Measurements from ENCODE around the gene ATP8B2.

ATP8B2 gene

DNA sequence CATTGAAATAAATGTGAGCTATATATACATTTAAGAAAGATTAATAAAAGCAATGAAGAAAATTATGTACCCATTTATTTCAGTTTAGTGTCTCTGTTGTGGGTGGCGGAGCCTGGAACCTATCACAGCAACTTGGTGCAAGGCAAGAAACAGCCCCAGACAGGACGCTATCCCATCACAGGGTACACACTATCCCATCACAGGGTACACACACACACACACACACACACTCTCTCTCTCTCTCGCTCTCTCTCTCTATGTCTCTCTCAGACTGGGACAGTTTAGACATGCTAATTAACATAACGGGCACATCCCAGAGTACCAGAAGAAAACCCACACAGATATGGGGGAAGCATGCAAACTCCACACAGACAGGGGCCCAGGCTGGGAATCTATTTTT is 73.4 kb downstream of the ATP8B2 start:
- DNase-seq (ENCODE audit: low read depth in 2 of 2): no peak

DNA sequence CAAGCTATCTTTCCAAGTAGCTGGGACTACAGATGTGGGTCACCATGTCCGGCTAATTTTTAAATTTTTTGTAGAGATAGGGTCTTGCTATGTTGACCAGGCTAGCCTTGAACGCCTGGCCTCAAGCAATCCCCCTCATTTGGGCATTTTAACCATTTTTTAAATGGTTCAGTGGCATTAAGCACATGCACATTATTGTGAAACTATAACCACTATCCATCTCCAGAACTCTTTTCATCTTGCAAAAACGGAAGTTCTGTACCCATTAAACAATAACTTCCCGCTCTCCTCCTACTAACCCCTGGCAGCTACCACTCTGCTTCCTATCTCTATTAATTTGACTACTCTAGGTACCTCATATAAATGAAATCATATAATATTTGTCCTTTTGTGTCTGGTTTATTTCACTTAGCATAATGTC is 75.1 kb downstream of the ATP8B2 start:
- DNase-seq (ENCODE audit: low read depth in 2 of 2): no peak

Measured in stimulated activated CD8-positive, alpha-beta memory T cell treated with anti-CD3 and anti-CD28 coated beads, Interleukin-7, amount 100 ng/mL, for 1 hour (primary cell).